SK-N-SH treated with all-trans-retinoic acid at 6 μM for 48 hours (cell line): Measurements from ENCODE around the gene PPP1R1C.

ENCODE experiments used
- ATAC-seq: fragments of 200-7000 bp; cut with Tn5 transposase; 3 replicates; pipeline ENCODE4 v1.9.1; 2020; ENCODE audit warnings: mild to moderate bottlenecking, moderate library complexity
- ARNTL ChIP-seq: fragments of 450-650 bp; formaldehyde crosslinking; IDR thresholded peaks from 2 replicates; pipeline ENCODE4 v1.5.0; 2020; ENCODE audit warnings: low read depth, mild to moderate bottlenecking, moderate library complexity, borderline replicate concordance
- BACH2 ChIP-seq: fragments of 250-450 bp; sonication (Bioruptor Pico); IDR thresholded peaks from 2 replicates; pipeline ENCODE4 v1.9.0; 2021; ENCODE audit warnings: mild to moderate bottlenecking, borderline replicate concordance
- CSDC2 ChIP-seq: fragments of 250-450 bp; sonication (Bioruptor Pico); IDR thresholded peaks from 2 replicates; pipeline ENCODE4 v1.5.0; 2020; ENCODE audit warnings: mild to moderate bottlenecking, moderate library complexity
- GLIS3 ChIP-seq: fragments of 250-450 bp; sonication (Bioruptor Pico); IDR thresholded peaks from 2 replicates; pipeline ENCODE4 v1.5.0; 2020; ENCODE audit warnings: mild to moderate bottlenecking, moderate library complexity
- ISL1 ChIP-seq: fragments of 250-450 bp; sonication (Bioruptor Pico); IDR thresholded peaks from 2 replicates; pipeline ENCODE4 v2.1.2; 2022; ENCODE audit warnings: mild to moderate bottlenecking, moderate library complexity
- PPARA ChIP-seq: fragments of 250-450 bp; sonication (Bioruptor Pico); IDR thresholded peaks from 2 replicates; pipeline ENCODE4 v1.5.0; 2020; ENCODE audit warnings: mild to moderate bottlenecking, borderline replicate concordance
- RARB ChIP-seq: fragments of 250-450 bp; sonication (Bioruptor Pico); IDR thresholded peaks from 2 replicates; pipeline ENCODE4 v1.8.0; 2021; ENCODE audit warnings: mild to moderate bottlenecking, moderate library complexity
- SNAI2 ChIP-seq: fragments of 250-450 bp; sonication (Bioruptor Pico); IDR thresholded peaks from 2 replicates; pipeline ENCODE4 v1.5.0; 2020; ENCODE audit warnings: mild to moderate bottlenecking, moderate library complexity
- TCF4 ChIP-seq: fragments of 250-450 bp; sonication (Bioruptor Pico); IDR thresholded peaks from 2 replicates; pipeline ENCODE4 v1.8.0; 2021; ENCODE audit warnings: mild to moderate bottlenecking, moderate library complexity, borderline replicate concordance
- TOX ChIP-seq: fragments of 250-450 bp; sonication (Bioruptor Pico); IDR thresholded peaks from 2 replicates; pipeline ENCODE4 v1.8.0; 2021; ENCODE audit warnings: mild to moderate bottlenecking, moderate library complexity, borderline replicate concordance
- ZC3H10 ChIP-seq: fragments of 250-450 bp; sonication (Bioruptor Pico); IDR thresholded peaks from 2 replicates; pipeline ENCODE4 v1.5.1; 2021; ENCODE audit warnings: mild to moderate bottlenecking, moderate library complexity
- ZFP3 ChIP-seq: fragments of 250-450 bp; sonication (Bioruptor Pico); IDR thresholded peaks from 2 replicates; pipeline ENCODE4 v1.5.0; 2020; ENCODE audit warnings: mild to moderate bottlenecking, moderate library complexity
- ZFP30 ChIP-seq: fragments of 450-650 bp; formaldehyde crosslinking; IDR thresholded peaks from 2 replicates; pipeline ENCODE4 v1.5.0; 2022; ENCODE audit warnings: mild to moderate bottlenecking, moderate library complexity
- ZNF565 ChIP-seq: fragments of 450-650 bp; formaldehyde crosslinking; conservative IDR thresholded peaks from 2 replicates; pipeline ENCODE4 v1.5.0; 2020; ENCODE audit warnings: low read depth, mild to moderate bottlenecking, moderate library complexity
- ZNF70 ChIP-seq: fragments of 450-650 bp; formaldehyde crosslinking; IDR thresholded peaks from 2 replicates; pipeline ENCODE4 v1.5.0; 2020; ENCODE audit warnings: mild to moderate bottlenecking, moderate library complexity
- ZNF8 ChIP-seq: fragments of 450-650 bp; formaldehyde crosslinking; IDR thresholded peaks from 2 replicates; pipeline ENCODE4 v1.5.0; 2020; ENCODE audit warnings: mild to moderate bottlenecking, moderate library complexity
- TF ChIP-seq, protein P1 (sequence below): fragments of 250-450 bp; sonication (Bioruptor Pico); IDR thresholded peaks from 2 replicates; pipeline ENCODE4 v1.5.1; 2021; ENCODE audit warnings: mild to moderate bottlenecking, moderate library complexity
- TF ChIP-seq, protein P2 (sequence below): fragments of 250-450 bp; sonication (Bioruptor Pico); IDR thresholded peaks from 2 replicates; pipeline ENCODE4 v1.8.0; 2020; ENCODE audit warnings: mild to moderate bottlenecking, moderate library complexity, borderline replicate concordance
- TF ChIP-seq, protein P3 (sequence below): fragments of 250-450 bp; sonication (Bioruptor Pico); IDR thresholded peaks from 2 replicates; pipeline ENCODE4 v1.5.1; 2020; ENCODE audit warnings: low read depth, mild to moderate bottlenecking, moderate library complexity
- TF ChIP-seq, protein P4 (sequence below): fragments of 250-450 bp; sonication (Bioruptor Pico); IDR thresholded peaks from 2 replicates; pipeline ENCODE4 v1.8.0; 2021; ENCODE audit warnings: low read depth, mild to moderate bottlenecking, moderate library complexity, borderline replicate concordance
- TF ChIP-seq, protein P5 (sequence below): fragments of 250-450 bp; sonication (Bioruptor Pico); IDR thresholded peaks from 2 replicates; pipeline ENCODE4 v1.5.0; 2020; ENCODE audit warnings: mild to moderate bottlenecking, moderate library complexity

PPP1R1C gene

DNA sequence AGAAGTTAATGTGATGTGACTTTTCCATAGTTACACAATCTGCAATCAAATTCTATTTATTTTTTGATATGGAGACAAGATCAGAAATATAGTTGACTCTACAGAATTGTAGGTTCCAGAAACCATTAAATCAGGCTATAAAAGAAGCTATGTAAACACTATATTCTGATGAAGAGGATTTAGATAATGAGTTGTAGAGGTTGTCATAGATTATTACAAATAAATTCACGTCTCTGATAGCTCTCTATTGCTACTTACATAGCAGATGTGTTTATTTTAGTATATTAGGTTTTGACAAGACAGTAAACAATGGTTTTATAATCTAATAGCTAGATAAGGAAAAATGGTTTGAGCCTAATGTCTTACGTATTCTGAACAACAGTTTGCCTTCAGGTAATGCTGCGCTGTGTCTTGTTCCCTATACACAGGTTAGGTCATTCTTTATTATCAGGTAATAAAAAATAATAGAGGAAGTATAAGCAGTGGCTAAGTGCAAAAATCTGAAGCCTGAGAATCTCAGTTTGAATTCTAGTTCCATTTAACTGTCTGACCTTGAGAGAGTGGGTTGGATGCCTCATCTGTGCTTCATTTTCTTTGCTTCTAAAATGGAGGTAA, 93.4 kb downstream of the PPP1R1C start:
- no peak for ATAC-seq
- TF ChIP-seq ZC3H10 (CRISPR knock-in tag) (no peak), ARNTL (no peak), SNAI2 (no peak), ZNF565 (CRISPR knock-in tag) (no peak), PPARA (CRISPR knock-in tag) (no peak), RARB (CRISPR knock-in tag) (no peak), ZNF70 (CRISPR knock-in tag) (no peak), BACH2 (CRISPR knock-in tag) (no peak), TOX (CRISPR knock-in tag) (no peak), ZNF8 (CRISPR knock-in tag) (no peak), CSDC2 (CRISPR knock-in tag) (no peak), GLIS3 (no peak), ZFP30 (CRISPR knock-in tag) (no peak), ISL1 (no peak)
- TF ChIP-seq, protein P1, sequence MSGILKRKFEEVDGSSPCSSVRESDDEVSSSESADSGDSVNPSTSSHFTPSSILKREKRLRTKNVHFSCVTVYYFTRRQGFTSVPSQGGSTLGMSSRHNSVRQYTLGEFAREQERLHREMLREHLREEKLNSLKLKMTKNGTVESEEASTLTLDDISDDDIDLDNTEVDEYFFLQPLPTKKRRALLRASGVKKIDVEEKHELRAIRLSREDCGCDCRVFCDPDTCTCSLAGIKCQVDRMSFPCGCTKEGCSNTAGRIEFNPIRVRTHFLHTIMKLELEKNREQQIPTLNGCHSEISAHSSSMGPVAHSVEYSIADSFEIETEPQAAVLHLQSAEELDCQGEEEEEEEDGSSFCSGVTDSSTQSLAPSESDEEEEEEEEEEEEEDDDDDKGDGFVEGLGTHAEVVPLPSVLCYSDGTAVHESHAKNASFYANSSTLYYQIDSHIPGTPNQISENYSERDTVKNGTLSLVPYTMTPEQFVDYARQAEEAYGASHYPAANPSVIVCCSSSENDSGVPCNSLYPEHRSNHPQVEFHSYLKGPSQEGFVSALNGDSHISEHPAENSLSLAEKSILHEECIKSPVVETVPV (CRISPR knock-in tag) = no peak
- TF ChIP-seq, protein P2, sequence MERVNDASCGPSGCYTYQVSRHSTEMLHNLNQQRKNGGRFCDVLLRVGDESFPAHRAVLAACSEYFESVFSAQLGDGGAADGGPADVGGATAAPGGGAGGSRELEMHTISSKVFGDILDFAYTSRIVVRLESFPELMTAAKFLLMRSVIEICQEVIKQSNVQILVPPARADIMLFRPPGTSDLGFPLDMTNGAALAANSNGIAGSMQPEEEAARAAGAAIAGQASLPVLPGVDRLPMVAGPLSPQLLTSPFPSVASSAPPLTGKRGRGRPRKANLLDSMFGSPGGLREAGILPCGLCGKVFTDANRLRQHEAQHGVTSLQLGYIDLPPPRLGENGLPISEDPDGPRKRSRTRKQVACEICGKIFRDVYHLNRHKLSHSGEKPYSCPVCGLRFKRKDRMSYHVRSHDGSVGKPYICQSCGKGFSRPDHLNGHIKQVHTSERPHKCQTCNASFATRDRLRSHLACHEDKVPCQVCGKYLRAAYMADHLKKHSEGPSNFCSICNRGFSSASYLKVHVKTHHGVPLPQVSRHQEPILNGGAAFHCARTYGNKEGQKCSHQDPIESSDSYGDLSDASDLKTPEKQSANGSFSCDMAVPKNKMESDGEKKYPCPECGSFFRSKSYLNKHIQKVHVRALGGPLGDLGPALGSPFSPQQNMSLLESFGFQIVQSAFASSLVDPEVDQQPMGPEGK = no peak
- TF ChIP-seq, protein P3, sequence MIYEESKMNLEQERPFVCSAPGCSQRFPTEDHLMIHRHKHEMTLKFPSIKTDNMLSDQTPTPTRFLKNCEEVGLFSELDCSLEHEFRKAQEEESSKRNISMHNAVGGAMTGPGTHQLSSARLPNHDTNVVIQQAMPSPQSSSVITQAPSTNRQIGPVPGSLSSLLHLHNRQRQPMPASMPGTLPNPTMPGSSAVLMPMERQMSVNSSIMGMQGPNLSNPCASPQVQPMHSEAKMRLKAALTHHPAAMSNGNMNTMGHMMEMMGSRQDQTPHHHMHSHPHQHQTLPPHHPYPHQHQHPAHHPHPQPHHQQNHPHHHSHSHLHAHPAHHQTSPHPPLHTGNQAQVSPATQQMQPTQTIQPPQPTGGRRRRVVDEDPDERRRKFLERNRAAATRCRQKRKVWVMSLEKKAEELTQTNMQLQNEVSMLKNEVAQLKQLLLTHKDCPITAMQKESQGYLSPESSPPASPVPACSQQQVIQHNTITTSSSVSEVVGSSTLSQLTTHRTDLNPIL (CRISPR knock-in tag) = no peak
- TF ChIP-seq, protein P4, sequence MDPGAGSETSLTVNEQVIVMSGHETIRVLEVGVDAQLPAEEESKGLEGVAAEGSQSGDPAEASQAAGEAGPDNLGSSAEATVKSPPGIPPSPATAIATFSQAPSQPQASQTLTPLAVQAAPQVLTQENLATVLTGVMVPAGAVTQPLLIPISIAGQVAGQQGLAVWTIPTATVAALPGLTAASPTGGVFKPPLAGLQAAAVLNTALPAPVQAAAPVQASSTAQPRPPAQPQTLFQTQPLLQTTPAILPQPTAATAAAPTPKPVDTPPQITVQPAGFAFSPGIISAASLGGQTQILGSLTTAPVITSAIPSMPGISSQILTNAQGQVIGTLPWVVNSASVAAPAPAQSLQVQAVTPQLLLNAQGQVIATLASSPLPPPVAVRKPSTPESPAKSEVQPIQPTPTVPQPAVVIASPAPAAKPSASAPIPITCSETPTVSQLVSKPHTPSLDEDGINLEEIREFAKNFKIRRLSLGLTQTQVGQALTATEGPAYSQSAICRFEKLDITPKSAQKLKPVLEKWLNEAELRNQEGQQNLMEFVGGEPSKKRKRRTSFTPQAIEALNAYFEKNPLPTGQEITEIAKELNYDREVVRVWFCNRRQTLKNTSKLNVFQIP (CRISPR knock-in tag) = no peak

DNA sequence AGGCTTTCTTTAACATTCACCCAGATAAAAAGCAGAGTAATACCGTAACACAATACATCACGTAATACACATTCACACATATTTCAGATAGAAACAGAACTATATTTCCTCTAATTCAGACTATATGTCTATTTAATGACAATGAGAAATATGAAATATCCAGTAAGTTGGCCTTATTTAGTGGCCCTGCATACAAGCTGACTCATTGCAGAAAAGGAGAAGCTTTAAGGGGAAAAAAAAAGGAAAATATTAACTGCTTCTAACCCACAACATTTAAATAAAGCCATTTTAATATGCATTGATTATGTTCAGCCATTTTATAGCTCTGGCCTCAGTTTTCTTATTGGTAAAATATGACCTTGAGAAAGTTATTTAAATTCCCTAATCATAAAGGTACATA, 94.8 kb downstream of the PPP1R1C start:
- ATAC-seq = no peak
- TF ChIP-seq, protein P5, sequence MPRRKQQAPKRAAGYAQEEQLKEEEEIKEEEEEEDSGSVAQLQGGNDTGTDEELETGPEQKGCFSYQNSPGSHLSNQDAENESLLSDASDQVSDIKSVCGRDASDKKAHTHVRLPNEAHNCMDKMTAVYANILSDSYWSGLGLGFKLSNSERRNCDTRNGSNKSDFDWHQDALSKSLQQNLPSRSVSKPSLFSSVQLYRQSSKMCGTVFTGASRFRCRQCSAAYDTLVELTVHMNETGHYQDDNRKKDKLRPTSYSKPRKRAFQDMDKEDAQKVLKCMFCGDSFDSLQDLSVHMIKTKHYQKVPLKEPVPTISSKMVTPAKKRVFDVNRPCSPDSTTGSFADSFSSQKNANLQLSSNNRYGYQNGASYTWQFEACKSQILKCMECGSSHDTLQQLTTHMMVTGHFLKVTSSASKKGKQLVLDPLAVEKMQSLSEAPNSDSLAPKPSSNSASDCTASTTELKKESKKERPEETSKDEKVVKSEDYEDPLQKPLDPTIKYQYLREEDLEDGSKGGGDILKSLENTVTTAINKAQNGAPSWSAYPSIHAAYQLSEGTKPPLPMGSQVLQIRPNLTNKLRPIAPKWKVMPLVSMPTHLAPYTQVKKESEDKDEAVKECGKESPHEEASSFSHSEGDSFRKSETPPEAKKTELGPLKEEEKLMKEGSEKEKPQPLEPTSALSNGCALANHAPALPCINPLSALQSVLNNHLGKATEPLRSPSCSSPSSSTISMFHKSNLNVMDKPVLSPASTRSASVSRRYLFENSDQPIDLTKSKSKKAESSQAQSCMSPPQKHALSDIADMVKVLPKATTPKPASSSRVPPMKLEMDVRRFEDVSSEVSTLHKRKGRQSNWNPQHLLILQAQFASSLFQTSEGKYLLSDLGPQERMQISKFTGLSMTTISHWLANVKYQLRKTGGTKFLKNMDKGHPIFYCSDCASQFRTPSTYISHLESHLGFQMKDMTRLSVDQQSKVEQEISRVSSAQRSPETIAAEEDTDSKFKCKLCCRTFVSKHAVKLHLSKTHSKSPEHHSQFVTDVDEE = no peak
- TF ChIP-seq TCF4 (CRISPR knock-in tag) = no peak
- no peak for TF ChIP-seq ZNF70 (CRISPR knock-in tag)
- TF ChIP-seq, protein P4 (CRISPR knock-in tag) = no peak
- no peak for TF ChIP-seq ZFP3
- TF ChIP-seq ARNTL = no peak
- no peak for TF ChIP-seq ZC3H10 (CRISPR knock-in tag)
- no peak for TF ChIP-seq BACH2 (CRISPR knock-in tag)
- no peak for TF ChIP-seq ZNF8 (CRISPR knock-in tag)
